DND-41 (cell line): ENCODE results near the gene CDK5.

Experiments used
- CTCF ChIP-seq: IDR thresholded peaks from 2 replicates; pipeline ENCODE4 v1.5.1; 2012; ENCODE audit warnings: borderline replicate concordance, low read length, moderate library complexity, mild to moderate bottlenecking; ENCODE audit not compliant: poor library complexity, severe bottlenecking; ENCODE audit errors: extremely low read depth
- EZH2 ChIP-seq: IDR thresholded peaks from 3 replicates; pipeline ENCODE4 v1.6.1; 2012; ENCODE audit warnings: borderline replicate concordance, low read depth, mild to moderate bottlenecking, moderate library complexity, low read length, inconsistent platforms; ENCODE audit not compliant: severe bottlenecking

DNA sequence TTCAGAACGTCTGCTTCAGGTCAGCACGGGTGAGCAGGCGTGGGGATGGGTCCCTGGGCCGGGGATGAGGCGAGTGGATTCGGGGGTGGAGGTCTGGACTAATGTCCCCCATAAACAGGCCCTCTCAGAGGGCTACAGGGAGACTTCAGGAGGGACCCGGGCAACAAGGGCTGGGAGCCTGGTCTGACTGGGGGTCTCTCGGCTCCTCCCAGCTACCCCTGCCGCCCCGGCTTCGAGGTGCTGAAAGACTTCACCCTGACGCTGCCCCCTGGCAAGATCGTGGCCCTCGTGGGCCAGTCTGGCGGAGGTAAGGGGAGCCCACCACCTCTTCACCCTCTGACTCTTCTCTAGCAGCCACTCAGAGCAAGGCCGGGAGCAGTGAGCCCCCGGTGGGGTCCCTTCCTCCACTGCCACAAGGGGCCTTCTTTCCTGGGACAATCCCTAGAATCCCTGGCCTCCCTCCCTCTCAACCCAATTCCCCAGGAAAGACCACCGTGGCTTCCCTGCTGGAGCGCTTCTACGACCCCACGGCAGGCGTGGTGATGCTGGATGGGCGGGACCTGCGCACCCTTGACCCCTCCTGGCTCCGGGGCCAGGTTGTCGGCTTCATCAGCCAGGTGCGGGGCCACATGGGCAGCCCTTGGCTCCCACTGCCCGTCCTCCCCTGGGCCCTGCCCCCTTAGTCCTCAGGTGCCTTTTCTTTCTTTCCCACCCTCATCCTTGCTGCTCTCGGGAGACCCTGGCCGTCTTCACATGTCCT is 16.9 kb downstream of the CDK5 start:
- TF ChIP-seq CTCF = no peak
- no peak for TF ChIP-seq EZH2
